Measurements from ENCODE around the gene GORASP2.

GORASP2 gene

GRCh38 chr2:170968205-170969003, 39.4 kb downstream of the GORASP2 start:
- no peak for DNase-seq

DNA sequence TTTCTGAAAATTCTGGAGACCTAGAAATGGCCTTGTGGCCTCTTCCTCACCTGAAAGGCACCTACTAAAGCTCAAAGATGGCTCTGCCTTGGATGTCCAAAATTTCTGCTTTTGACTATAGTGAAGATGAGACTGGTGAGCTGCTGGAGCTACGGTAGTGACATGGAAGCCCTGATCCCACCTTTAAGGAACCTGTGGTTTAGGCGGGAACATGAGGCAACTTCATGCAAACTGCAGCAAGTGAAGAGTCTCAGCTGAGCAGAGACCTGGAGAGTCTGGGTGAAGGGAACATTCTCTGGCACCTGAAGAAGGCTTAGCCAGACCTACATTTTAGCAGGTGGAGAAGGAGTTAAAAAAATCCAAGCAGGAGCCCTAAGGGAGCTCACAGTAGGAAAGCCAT, 40.0 kb downstream of the GORASP2 start:
- no peak for DNase-seq

GRCh38 chr2:170969872-170970496, 40.9 kb downstream of the GORASP2 start:
- DNase-seq, result peak; percentile 39

DNA sequence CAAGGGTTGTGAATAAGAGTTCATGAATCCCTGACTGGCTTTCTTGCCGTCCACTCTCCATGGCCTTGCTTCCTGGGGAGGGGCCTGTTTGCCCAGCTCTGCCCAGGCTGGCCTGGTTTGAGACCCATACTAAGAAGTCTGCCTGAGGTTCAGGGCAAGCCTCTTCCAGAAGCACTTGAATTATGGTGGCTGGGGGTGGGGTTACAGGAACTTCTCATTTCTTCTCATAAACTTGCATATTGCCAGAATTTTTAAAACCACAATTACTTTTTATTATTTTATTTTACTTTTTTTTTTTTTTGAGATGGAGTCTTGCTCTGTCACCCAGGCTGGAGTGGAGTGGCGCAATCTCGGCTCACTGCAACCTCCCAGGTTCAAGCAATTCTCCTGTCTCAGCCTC, 42.0 kb downstream of the GORASP2 start:
- DNase-seq, result no peak

GRCh38 chr2:170972296-170973224, 43.5 kb downstream of the GORASP2 start:
- peak; percentile 30 for DNase-seq

GRCh38 chr2:170973225-170973491, 44.1 kb downstream of the GORASP2 start:
- no peak for DNase-seq

DNA sequence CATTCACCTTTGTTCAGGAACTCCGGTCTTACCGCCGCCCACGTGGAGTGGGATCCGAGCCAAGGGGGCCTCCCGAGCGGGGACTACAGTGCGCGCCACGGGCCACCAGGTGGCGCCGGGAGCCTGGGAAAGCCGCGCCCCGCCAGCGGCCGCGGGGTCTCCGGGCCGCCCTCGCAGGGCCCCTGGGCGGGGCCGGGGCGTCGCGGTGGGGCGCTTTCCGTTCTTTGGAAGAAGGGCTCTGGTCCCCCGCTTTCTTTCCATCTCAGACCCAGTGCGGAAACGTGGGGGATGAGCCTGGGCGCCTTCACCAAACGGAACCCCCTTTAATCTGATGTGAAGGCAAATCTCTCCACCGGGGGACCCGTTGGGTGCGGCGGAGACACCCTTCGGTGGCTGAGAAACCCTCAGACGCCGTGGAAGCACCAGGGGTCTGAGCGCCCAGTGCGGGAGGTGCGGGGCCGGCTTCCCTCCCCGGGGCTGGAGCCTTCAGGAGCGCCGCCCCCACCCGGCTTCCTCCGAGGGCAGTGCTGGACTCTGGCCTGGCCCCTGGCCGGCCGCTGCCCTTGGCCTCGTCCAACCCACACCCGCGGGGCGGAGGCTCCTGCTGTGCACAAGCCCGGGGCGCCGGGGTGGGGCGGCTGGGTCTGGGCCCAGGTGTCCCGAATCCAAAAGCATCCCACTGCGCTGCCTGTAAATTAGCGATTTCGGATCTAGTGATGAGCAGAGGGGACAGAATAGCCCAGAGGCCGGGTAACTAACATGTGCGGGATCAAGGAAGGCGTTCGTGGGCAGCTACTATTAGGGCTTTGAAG, 44.6 kb downstream of the GORASP2 start:
- peak; percentile 84 for DNase-seq

GRCh38 chr2:170974304-170974993, 45.4 kb downstream of the GORASP2 start:
- no peak for DNase-seq

DNA sequence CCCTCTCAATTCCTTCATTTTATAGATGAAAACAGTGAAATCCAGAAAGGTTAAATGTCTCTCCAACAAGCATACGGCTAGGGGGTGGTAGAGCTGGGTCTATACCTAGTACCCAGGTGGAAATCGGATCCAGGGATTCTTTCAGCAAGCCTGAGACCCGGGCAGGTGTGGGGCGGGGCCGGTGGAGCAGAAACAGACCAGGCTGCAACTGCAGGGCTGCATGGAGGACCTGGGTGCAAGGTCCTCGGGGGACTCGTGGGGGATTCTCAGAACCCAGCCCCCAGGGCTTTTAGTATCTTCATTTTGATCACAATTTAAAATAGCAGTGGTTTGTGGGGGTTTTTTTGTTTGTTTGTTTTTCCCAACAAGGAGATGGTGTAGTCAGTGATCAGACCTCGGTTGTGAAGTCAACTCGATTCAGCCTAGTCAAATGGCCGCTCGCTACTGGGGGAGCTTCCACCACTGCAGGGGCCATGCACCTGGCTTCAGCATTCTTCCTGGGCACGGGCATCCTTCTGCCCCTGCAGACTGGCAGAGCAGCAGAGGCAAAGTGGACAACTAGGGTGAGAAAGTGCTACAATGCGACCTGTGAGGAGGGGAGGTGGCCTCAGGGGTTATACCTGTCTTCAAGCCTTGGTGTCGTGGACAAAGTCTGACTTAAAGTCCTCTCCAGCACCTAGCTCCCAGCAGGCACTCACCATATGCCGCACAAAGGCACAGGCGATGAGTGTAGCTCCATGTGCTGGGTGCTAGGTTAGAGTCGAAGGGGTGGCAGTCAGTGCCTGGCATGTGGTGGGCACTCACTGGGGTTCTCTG, 46.3 kb downstream of the GORASP2 start:
- DNase-seq, result no peak

GRCh38 chr2:170975943-170976270, 46.9 kb downstream of the GORASP2 start:
- DNase-seq, result no peak

DNA sequence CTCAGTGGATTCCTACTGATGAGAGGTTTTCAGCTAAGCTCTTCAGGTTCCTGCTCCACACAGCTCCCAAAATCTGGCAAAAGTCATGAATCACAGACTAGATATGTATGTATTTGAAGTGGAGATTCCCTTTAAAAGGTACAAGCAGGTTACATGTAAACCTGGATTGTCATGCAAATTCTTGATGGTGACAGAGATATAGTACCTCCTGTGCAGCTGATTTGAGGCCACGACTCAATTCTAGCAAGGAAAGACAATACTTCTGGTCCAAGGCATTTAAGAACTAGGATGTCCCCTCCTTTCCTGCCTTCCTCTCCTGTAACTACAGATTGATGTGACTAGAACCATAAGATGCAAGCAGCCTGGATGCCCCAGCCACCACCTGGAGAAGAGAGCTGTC, 55.0 kb downstream of the GORASP2 start:
- no peak for DNase-seq

DNA sequence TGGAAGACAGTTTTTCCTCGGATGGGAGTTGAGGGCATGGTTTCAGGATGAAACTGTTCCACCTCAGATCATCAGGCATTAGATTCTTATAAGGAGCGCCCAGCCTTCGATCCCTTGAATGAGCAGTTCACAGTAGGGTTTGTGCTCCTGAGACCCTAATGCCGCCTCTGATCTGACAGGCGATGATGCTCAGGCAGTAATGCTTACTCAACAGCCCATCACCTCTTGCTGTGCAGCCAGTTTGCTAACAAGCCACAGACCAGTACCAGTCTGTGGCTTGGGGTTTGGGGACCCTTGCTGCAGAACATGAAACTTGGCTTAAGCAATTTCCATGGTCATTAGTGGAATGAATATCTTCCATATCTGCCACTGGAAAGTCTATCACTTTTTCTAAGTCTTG, 56.4 kb downstream of the GORASP2 start:
- no peak for DNase-seq

DNA sequence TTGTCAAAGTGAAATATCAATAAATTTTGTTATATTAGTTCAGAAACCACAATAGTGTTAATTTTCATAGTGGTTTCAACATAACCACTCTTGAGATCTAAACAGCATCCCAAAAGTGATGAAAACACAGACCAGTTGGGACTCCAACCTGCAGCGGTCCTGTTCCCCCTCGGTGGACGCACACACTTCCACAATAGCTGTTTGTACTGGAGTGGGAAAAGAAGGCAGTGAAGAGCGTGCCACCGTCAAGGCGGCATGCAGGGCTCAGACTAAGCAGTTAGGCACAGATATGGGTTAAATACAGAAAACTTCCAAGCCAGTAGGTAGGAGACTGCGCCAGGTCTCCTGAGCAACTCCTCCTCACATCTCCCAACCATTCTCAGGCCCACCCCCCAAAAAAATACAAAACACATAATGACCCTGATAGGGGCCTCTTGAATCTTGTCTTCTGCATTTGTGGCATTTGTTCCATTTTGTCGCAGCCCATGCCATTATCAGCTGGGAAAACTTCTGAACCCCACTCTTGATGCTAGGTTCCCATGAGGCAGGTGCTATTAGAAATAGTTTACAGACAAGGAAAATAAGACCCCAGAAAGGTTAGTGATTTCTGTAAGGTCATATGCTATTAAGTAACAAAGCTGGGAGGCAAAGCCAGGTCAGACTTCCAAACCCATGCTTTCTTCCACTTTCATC, 57.7 kb downstream of the GORASP2 start:
- DNase-seq, result no peak

DNA sequence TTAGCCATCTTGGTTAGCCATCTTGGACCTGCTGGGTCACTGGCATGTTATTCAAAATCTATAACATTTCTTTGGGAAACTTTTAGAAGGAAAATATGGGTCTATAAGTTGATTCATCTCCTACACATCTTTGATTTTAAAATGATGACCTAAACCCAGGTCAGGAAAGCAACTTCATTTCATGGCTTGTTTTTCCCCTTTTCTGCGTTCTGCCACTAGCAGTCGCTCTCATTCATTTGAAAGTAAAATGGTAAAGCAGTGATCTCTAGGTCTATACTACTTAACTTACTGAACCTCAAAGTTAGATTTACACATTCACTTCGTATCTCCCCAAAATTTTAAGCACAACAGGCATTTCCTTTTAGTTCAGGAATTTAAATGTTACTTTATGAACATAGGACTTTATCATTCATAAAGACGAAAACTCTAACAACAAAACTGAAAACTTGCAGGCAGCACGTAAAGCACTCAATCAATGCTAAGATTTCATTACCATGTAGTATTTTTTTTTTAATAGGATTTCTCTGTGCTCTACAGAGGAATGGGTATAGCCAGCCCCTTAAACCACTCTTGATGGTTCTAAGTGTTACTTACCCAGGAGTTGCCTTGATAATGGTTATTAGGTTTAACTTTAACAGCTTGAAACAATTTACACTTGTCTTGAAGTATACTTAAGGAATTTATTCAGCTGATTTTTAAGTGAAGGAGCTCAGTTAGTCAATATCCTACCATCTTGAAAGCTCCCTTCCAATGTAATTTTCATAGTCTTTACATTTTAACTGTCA, 62.5 kb downstream of the GORASP2 start:
- no peak for DNase-seq

DNA sequence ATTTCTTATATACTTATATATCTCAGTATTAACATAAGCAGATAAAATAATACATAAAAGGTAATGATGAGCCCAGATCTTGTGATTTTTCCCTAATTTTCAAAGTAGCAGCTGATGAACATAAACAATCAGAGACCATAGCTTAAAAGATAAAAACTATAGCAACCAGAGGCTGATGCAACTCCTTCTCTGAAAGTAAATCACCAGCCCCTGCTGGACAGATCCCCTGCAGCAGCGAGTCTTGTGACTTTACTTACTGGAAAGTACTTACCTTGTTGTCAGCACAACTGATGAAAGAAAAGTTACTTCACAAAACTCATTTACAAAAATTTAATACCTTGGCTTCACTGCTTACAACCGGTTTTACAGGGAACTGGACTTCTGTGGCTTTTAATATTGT, 67.3 kb downstream of the GORASP2 start:
- no peak for DNase-seq

GRCh38 chr2:170997893-170998597, 69.0 kb downstream of the GORASP2 start:
- peak; percentile 56 for DNase-seq

- no peak for DNase-seq
Observed at GRCh38 chr2:170999654-171000053, 70.6 kb downstream of the GORASP2 start.

DNA sequence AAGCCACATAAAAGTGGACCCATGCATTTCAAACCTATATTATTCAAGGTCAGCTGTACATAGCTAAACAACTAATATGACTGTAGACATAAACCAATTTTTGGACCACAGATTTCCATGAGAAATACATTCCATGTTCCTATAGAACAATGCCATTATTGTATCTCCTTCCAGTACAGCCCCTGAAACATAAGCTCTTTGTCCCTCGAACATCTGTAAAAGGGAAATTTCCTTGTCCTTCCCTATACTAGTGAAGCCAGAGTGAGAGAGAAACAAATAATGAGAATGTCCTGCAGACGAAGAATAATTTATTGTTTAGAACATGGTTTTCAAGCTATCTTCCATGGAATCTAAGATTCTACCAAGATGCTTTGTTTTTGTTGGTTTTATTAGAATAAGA, 75.3 kb downstream of the GORASP2 start:
- DNase-seq, result no peak

DNA sequence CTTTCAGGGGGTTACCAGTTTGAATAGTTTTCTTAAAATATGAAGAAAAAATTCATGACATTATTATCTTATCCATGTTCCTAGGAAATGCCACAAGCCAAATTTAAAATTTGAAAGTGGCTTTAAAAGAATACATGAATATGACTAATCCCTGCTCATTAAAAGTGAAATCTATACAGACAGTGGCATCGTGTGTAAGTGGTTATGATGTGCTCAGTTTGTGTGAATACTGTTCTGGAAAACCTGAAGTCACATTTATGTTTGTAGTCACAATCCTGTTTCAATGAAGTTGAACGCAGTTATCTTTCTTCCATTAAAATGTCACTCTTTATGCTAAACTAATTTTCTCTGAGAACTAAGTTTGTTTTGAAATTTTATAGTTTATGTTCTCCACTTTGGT, 75.8 kb downstream of the GORASP2 start:
- DNase-seq, result no peak

Measured in hematopoietic multipotent progenitor cell treated with erythropoietin and hydrocortisone succinate and interleukin-3 and kit ligand, for 8 days (in vitro differentiated cells).